NB4 (cell line): ENCODE measurements around the gene SND1.

ENCODE experiments used
- DNase-seq: peaks from one replicate; pipeline ENCODE4 v3.0.0; 2010; ENCODE audit warnings: low read depth
- H3K4me3 ChIP-seq: one replicate; pipeline ENCODE4 v1.5.1; 2011; ENCODE audit warnings: mild to moderate bottlenecking, low read depth, low read length, moderate library complexity
- CTCF ChIP-seq: IDR thresholded peaks from one replicate; pipeline ENCODE4 v1.5.1; 2012; ENCODE audit warnings: low read depth, low read length
- MAX ChIP-seq: IDR thresholded peaks from 2 replicates; pipeline ENCODE4 v1.6.1; 2011; ENCODE audit warnings: low read depth, low read length
- MYC ChIP-seq: IDR thresholded peaks from 2 replicates; pipeline ENCODE4 v1.6.1; 2011; ENCODE audit warnings: low read depth, low read length
- POLR2A ChIP-seq: IDR thresholded peaks from 2 replicates; pipeline ENCODE4 v1.6.1; 2011; ENCODE audit warnings: mild to moderate bottlenecking; ENCODE audit not compliant: insufficient read length; ENCODE audit errors: extremely low read depth

The SND1 gene

GRCh38 chr7:128045766-128046165 is 393.8 kb downstream of the SND1 start:
- TF ChIP-seq CTCF = no peak
- no peak for TF ChIP-seq MAX
- no peak for TF ChIP-seq POLR2A
- TF ChIP-seq MYC = no peak
- DNase-seq = no peak
- no peak overlapping the region for H3K4me3 ChIP-seq

DNA sequence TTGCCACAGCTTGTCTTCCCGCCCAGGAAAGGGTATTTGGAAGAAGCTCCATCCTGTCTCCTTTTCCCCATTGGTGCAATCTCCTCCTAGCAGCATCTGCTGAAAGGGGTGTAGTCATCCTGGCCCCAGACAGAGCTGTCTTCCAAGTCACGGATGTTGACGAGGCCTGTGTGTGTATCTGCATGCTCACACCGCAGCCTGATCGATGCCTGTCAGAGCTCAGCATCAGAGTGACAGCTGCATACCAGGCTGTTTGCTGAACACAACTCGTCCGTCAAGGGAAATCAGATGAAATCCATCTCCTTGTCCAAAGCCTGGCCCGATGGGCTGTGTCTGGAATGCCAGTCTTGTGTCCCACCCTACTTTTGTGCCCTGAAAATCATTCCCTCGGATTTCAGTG is 400.4 kb downstream of the SND1 start:
- TF ChIP-seq MAX (no peak), POLR2A (no peak), MYC (no peak), CTCF (no peak)
- H3K4me3 ChIP-seq = no peak overlapping the region
- DNase-seq = no peak

- H3K4me3 ChIP-seq = no peak overlapping the region
- TF ChIP-seq MAX (no peak), MYC (no peak), POLR2A (no peak), CTCF (no peak)
- peak; percentile 44 for DNase-seq
These were observed 401.0 kb downstream of the SND1 start for GRCh38 chr7:128053023-128053422.

GRCh38 chr7:128053991-128054390 is 402.0 kb downstream of the SND1 start:
- H3K4me3 ChIP-seq = no peak overlapping the region

GRCh38 chr7:128054511-128054910 is 402.5 kb downstream of the SND1 start:
- no peak for DNase-seq
- TF ChIP-seq CTCF (no peak), MYC (no peak), MAX (no peak), POLR2A (no peak)
- no peak overlapping the region for H3K4me3 ChIP-seq

More at GRCh38 chr7:128053991-128054390, 402.0 kb downstream of the SND1 start:
- no peak for DNase-seq
- TF ChIP-seq MAX (no peak), MYC (no peak), CTCF (no peak), POLR2A (no peak)

DNA sequence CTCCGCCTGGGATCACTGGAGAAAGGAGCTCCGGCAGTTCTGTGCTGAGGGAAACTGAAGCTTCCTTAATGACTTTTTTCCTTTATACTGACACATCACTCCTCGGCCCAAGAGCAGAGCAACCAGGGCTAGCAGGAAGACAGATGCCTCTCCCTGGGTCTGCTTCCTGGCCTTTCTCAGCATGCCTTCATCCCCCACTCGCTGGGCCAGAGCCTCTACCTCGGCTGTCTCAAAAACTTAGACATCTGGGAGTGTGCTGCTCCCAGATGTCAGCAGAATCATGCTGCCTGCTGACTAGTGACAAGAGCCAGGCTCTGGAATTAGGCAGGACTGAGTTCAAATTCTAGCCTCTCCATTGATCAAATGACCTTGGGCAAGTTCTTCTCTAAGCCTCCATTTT is 403.6 kb downstream of the SND1 start:
- DNase-seq = no peak
- TF ChIP-seq MYC (no peak), POLR2A (no peak), CTCF (no peak), MAX (no peak)
- no peak overlapping the region for H3K4me3 ChIP-seq
